ENCODE results near the gene HPCA. TPM values are rescaled to one million over a fixed set of nuclear protein-coding genes. Genes with fewer than 3 reads are reported as not detected.
A peak's percentile ranks its signal among the peaks of the same experiment; 100 is the strongest.

The HPCA gene
- total RNA-seq, 1 donor from 2014 or later = not detected

DNA sequence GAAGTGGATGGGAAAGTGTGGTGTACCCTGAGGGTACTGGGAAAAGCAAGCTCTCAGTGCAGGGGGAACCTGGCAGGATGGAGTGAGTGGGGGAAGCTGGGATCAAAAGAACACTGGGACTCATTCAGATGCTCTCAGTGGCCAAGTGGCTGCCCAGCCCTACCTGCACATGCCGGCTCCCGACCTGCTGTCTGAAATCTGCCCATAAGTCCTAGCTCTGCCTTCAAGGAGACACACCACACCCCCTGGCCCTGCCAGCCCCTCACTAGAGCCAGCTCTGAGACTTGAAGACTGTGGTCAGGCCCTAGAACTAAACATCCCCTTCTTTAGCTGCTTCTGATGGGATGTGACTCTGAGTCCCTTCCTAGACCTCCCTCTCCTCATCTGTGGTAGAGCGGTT, 12.7 kb downstream of the HPCA start:
- H3K4me3 Mint-ChIP-seq (ENCODE audit: unreplicated experiment) = no peak overlapping the region
- H3K36me3 Mint-ChIP-seq (ENCODE audit: low read depth, unreplicated experiment) = no peaks in the 10 kb centered on the region
- peaks cover 15% of the 10 kb centered on the region for H3K27me3 Mint-ChIP-seq (ENCODE audit: unreplicated experiment)

DNA sequence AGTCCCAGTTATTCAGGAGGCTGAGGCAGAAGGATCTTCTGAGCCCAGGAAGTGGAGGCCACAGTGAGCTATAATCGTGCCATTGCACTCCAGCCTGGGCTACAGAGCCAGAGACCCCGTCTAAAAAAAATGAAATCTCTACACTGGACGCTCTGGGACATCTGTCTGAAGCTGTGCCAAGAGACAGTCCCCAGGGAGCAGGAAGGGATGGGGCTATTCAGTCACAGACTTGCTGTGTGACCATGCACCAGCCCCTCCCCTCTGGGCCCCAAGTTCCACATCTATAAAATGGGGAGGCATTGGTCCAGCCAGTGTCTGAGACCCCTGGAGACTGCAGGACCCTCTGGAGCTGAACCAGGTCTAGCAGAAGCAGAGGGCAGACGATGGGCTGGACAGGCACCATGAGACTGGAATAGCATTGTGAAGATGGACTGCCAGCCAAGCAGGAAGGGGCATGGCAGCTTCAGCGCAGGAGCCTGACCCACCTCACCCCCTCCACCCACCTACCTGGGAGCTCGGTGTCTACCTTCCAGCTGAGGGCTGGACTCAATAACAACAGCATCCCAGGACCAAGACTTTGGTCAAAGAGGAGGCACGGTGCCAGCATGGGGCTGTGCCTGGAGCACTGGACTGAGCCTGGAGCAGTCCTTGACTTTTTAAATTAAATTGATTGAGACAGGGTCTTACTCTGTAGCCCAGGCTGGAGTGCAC, 13.4 kb downstream of the HPCA start:
- no peak overlapping the region for H3K4me3 Mint-ChIP-seq (ENCODE audit: unreplicated experiment)
- peaks cover 15% of the 10 kb centered on the region for H3K27me3 Mint-ChIP-seq (ENCODE audit: unreplicated experiment)
- H3K9me3 Mint-ChIP-seq (ENCODE audit: unreplicated experiment) = no peaks in the 10 kb centered on the region
- DNase-seq (ENCODE audit: low spot score) = no peak
- no peak overlapping the region for H3K27ac Mint-ChIP-seq (ENCODE audit: unreplicated experiment)
- no peaks in the 10 kb centered on the region for H3K36me3 Mint-ChIP-seq (ENCODE audit: low read depth, unreplicated experiment)
- H3K4me1 Mint-ChIP-seq (ENCODE audit: unreplicated experiment) = peaks cover 2% of the 10 kb centered on the region
- TF ChIP-seq, protein P1, sequence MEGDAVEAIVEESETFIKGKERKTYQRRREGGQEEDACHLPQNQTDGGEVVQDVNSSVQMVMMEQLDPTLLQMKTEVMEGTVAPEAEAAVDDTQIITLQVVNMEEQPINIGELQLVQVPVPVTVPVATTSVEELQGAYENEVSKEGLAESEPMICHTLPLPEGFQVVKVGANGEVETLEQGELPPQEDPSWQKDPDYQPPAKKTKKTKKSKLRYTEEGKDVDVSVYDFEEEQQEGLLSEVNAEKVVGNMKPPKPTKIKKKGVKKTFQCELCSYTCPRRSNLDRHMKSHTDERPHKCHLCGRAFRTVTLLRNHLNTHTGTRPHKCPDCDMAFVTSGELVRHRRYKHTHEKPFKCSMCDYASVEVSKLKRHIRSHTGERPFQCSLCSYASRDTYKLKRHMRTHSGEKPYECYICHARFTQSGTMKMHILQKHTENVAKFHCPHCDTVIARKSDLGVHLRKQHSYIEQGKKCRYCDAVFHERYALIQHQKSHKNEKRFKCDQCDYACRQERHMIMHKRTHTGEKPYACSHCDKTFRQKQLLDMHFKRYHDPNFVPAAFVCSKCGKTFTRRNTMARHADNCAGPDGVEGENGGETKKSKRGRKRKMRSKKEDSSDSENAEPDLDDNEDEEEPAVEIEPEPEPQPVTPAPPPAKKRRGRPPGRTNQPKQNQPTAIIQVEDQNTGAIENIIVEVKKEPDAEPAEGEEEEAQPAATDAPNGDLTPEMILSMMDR (IDR thresholded peaks at IDR 0.05; ENCODE audit: unreplicated experiment) = no peak

More for the DNA sequence above, 12.7 kb downstream of the HPCA start:
- Mint-ChIP-seq H3K4me1 (ENCODE audit: unreplicated experiment) (peaks cover 2% of the 10 kb centered on the region), H3K27ac (ENCODE audit: unreplicated experiment) (no peak overlapping the region), H3K9me3 (ENCODE audit: unreplicated experiment) (no peaks in the 10 kb centered on the region)
- no peak for DNase-seq (ENCODE audit: low spot score)
- TF ChIP-seq, protein P1 (IDR thresholded peaks at IDR 0.05; ENCODE audit: unreplicated experiment) = no peak

DNA sequence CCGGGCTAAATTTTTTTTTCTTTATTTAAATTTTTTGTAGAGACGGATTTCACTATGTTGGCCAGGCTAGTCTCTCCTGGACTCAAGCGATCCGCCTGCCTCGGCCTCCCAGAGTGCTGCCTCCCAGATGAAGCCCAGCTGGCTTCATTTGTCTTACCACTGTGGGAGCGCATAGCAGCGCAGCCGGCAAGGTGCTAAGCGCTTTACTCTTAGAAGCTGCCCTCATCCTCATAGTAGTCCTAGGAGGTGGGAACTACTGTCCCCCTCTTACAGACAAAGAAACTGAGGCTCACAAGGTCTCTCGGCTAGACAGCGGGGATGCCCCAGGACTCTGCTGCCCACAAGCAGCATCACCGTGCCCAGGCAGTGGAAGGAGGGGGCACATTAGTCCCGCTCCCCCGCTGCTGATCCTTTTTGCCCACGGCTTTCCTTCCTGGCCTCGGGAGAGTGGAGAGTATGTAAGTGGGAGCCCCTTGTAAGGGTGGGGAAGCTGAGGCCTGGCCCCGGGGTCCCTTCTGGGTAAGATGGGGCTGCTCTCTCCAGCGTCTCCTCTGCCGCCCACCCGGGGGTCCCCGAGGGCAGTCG, 14.2 kb downstream of the HPCA start:
- DNase-seq (ENCODE audit: low spot score) = no peak
- no peaks in the 10 kb centered on the region for H3K9me3 Mint-ChIP-seq (ENCODE audit: unreplicated experiment)
- H3K27ac Mint-ChIP-seq (ENCODE audit: unreplicated experiment) = no peak overlapping the region
- H3K27me3 Mint-ChIP-seq (ENCODE audit: unreplicated experiment) = peaks cover 15% of the 10 kb centered on the region
- peak overlapping the region; percentile 47 for H3K4me3 Mint-ChIP-seq (ENCODE audit: unreplicated experiment)
- TF ChIP-seq, protein P1 (IDR thresholded peaks at IDR 0.05; ENCODE audit: unreplicated experiment) = no peak
- H3K36me3 Mint-ChIP-seq (ENCODE audit: low read depth, unreplicated experiment) = no peaks in the 10 kb centered on the region
- peaks cover 2% of the 10 kb centered on the region for H3K4me1 Mint-ChIP-seq (ENCODE audit: unreplicated experiment)

DNA sequence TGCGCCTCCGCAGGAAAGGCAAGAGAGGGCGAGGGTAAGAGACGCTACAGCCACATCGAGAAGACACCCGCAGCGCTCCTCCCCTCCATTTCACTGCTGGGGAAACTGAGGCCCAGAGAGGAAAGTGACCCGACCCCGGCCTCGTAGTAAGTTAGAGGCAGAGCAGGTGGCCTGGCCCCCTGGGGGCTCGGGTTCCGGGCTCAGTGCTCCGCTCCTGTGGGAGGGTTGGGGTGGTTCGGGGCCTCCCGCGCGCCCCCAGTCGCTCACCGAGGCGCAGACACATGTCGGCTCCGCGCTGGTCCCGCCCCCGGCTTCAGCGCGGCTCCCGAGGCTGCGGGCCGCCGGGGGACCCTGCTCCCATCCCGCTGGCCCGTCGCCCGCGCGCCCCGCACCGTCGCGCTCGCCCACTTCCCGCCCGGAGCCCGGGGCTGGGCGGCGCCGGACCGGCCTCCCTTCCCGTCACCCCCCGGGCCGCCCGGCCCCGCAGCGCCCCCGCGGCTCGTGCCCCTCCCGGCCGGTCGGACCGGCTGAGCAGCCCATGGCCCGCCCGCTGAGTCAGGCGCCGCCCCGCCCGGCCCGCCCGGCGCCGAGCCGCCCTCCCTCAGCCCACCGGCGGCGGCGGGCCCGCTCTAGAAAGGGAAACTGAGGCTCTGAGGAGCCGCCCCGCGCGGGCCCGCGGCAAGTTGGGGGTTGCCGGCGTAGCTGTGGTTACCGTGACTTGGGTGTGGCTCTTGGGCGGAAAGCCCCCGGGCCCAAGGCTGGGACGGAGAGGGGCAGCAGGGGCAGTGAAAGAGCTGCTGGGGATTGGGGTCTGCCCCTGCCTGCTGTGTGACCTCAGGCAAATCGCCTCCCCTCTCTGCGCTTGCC, 14.9 kb downstream of the HPCA start, which contains the start of gene TMEM54:
Gene TMEM54 (minus strand): TSS at position 434 of the 867 bp plus-strand sequence. CDS start 151 bp downstream, at position 283.
- Mint-ChIP-seq H3K27me3 (ENCODE audit: unreplicated experiment) (peaks cover 16% of the 10 kb centered on the region), H3K27ac (ENCODE audit: unreplicated experiment) (no peak within 1 kb of the TSS), H3K9me3 (ENCODE audit: unreplicated experiment) (no peaks in the 10 kb centered on the region), H3K4me1 (ENCODE audit: unreplicated experiment) (peaks cover 2% of the 10 kb centered on the region), H3K36me3 (ENCODE audit: low read depth, unreplicated experiment) (no peaks in the 10 kb centered on the region), H3K4me3 (ENCODE audit: unreplicated experiment) (peak within 1 kb of the TSS; percentile 86)
- no peak for DNase-seq (ENCODE audit: low spot score)
- TF ChIP-seq, protein P1 (IDR thresholded peaks at IDR 0.05; ENCODE audit: unreplicated experiment) = no peak
